IPS-20b (cell line): ENCODE data around the gene NEK10.

Experiments used
- H3K27ac ChIP-seq: one replicate; pipeline ENCODE4 v1.5.1; 2013; ENCODE audit warnings: low read length
- H3K27me3 ChIP-seq: 2 replicates; pipeline ENCODE4 v1.6.1; 2013; ENCODE audit warnings: mild to moderate bottlenecking, low read length, inconsistent platforms; ENCODE audit not compliant: insufficient read depth
- H3K36me3 ChIP-seq: 2 replicates; pipeline ENCODE4 v1.6.1; 2013; ENCODE audit warnings: low read depth, mild to moderate bottlenecking, inconsistent platforms, low read length, moderate library complexity; ENCODE audit not compliant: insufficient read depth
- H3K4me1 ChIP-seq: 2 replicates; pipeline ENCODE4 v1.6.1; 2013; ENCODE audit warnings: mild to moderate bottlenecking, control low read depth, inconsistent platforms, low read length, moderate library complexity; ENCODE audit not compliant: insufficient read depth
- H3K4me3 ChIP-seq: 2 replicates; pipeline ENCODE4 v1.5.1; 2013; ENCODE audit warnings: mild to moderate bottlenecking, low read length, inconsistent platforms
- H3K9ac ChIP-seq: 2 replicates; pipeline ENCODE4 v1.6.1; 2013; ENCODE audit warnings: low read depth, mild to moderate bottlenecking, inconsistent platforms, low read length, moderate library complexity
- H3K9me3 ChIP-seq: 2 replicates; pipeline ENCODE4 v1.6.1; 2013; ENCODE audit warnings: mild to moderate bottlenecking, low read depth, low read length, inconsistent platforms; ENCODE audit not compliant: insufficient read depth

The NEK10 gene

DNA sequence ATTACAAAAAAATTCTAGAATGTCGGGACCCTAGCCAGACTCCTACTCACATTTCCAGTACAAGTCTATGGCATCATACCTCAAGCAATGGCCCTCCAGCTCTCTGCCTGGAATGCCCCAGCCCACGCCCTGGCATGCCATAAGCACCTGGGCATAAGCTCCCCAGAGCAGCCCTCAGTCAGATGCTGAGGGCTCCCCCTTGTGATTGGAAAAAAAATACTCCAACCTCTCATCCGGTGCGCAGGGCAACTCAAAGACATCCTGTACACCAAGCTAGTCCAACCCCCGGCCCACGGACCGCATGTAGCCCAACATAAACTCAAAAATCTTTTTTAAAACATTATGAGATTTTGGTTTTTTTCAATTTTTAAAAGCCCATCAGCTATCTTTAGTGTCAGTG lies 115.4 kb downstream of the NEK10 start:
- Histone ChIP-seq H3K27ac (no peak overlapping the region), H3K4me1 (no peaks in the 10 kb centered on the region), H3K9ac (no peak overlapping the region), H3K36me3 (no peaks in the 10 kb centered on the region), H3K9me3 (no peaks in the 10 kb centered on the region), H3K27me3 (no peaks in the 10 kb centered on the region), H3K4me3 (no peak overlapping the region)

DNA sequence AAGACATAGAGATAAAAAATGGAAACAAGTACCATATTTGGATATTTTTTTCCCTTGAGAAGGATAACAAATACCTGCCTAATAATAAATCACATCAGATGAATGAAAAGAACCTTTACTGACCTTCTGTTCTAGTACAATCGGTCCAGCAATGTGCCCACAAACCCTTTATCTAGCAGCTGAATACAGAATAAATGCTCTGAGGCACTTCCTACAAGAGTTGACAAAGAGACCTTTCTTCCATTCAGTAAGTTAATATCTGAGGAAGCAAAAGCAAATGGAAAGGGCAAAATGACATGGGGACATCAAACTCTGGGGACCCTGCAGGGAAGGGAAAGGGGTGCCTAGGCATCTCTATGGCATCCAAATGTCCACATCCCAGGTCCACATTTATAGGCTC lies 115.8 kb downstream of the NEK10 start:
- no peak overlapping the region for H3K27ac ChIP-seq
- no peak overlapping the region for H3K9ac ChIP-seq
- H3K36me3 ChIP-seq: no peaks in the 10 kb centered on the region
- H3K4me1 ChIP-seq: no peaks in the 10 kb centered on the region
- no peak overlapping the region for H3K4me3 ChIP-seq
- no peaks in the 10 kb centered on the region for H3K9me3 ChIP-seq
- no peaks in the 10 kb centered on the region for H3K27me3 ChIP-seq

- Histone ChIP-seq H3K27ac (no peak overlapping the region), H3K9me3 (no peaks in the 10 kb centered on the region), H3K4me1 (no peaks in the 10 kb centered on the region), H3K4me3 (no peak overlapping the region), H3K36me3 (no peaks in the 10 kb centered on the region), H3K27me3 (no peaks in the 10 kb centered on the region), H3K9ac (no peak overlapping the region)
Observed at GRCh38 chr3:27252646-27253045, 116.5 kb downstream of the NEK10 start.

DNA sequence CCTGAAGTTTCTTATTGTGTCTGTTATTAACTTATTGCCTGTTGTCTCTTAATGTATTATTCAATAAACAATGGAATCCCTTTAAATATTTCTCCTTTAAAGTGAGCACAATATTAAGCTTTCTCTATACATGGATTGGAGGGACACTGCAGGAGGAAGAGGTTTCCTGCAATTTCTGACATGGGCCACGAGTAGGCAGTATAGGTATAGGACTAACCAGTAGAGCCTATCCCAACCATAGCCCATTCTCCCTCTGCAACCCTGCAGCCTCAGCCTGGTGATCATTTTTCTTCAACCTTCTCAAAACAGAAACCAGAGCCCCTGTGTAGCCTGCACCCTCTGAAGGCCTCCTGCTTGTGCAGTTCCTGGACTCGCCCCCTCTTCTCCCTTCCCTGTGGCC lies 124.8 kb downstream of the NEK10 start:
- Histone ChIP-seq H3K36me3 (no peaks in the 10 kb centered on the region), H3K9me3 (no peaks in the 10 kb centered on the region), H3K27me3 (no peaks in the 10 kb centered on the region), H3K4me3 (no peak overlapping the region), H3K4me1 (no peaks in the 10 kb centered on the region), H3K9ac (no peak overlapping the region), H3K27ac (no peak overlapping the region)

- no peak overlapping the region for H3K4me3 ChIP-seq
- H3K4me1 ChIP-seq: no peaks in the 10 kb centered on the region
- no peak overlapping the region for H3K27ac ChIP-seq
- H3K36me3 ChIP-seq: no peaks in the 10 kb centered on the region
- H3K9ac ChIP-seq: no peak overlapping the region
- H3K27me3 ChIP-seq: no peaks in the 10 kb centered on the region
- peaks cover 29% of the 10 kb centered on the region for H3K9me3 ChIP-seq
Observed at GRCh38 chr3:27239951-27240350, 129.2 kb downstream of the NEK10 start.

GRCh38 chr3:27228805-27229204 lies 140.4 kb downstream of the NEK10 start:
- Histone ChIP-seq H3K36me3 (no peaks in the 10 kb centered on the region), H3K27ac (no peak overlapping the region), H3K27me3 (no peaks in the 10 kb centered on the region), H3K9ac (no peak overlapping the region), H3K4me3 (no peak overlapping the region), H3K4me1 (no peaks in the 10 kb centered on the region), H3K9me3 (peaks cover 6% of the 10 kb centered on the region; the same call in 1 of the 2 replicates)

DNA sequence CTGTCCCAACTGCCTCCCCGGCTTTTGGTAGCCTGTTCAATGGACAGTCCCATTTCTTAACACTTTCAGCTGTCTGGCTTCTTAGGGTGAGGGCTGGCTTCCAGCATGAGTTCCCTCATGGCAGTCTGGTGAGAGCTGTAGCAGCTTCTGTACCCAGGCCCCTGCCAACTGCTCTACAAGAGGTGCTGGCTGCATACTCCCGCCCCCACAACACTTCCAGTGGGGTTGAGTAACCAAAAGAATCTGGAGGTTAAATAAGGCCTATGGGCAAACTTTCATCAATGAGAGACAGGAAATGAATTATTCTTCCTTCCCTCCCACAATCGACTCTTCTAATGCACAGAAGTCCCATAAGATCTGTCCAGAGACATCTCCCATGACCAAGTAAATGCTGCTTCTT lies 145.0 kb downstream of the NEK10 start:
- Histone ChIP-seq H3K36me3 (no peaks in the 10 kb centered on the region), H3K27me3 (no peaks in the 10 kb centered on the region), H3K9ac (no peak overlapping the region), H3K4me3 (no peak overlapping the region), H3K4me1 (no peaks in the 10 kb centered on the region), H3K9me3 (no peaks in the 10 kb centered on the region), H3K27ac (no peak overlapping the region)

GRCh38 chr3:27221264-27221932 lies 147.8 kb downstream of the NEK10 start:
- Histone ChIP-seq H3K4me1 (no peaks in the 10 kb centered on the region), H3K27me3 (no peaks in the 10 kb centered on the region), H3K9me3 (no peaks in the 10 kb centered on the region), H3K27ac (no peak overlapping the region), H3K9ac (no peak overlapping the region), H3K4me3 (no peak overlapping the region), H3K36me3 (no peaks in the 10 kb centered on the region)

DNA sequence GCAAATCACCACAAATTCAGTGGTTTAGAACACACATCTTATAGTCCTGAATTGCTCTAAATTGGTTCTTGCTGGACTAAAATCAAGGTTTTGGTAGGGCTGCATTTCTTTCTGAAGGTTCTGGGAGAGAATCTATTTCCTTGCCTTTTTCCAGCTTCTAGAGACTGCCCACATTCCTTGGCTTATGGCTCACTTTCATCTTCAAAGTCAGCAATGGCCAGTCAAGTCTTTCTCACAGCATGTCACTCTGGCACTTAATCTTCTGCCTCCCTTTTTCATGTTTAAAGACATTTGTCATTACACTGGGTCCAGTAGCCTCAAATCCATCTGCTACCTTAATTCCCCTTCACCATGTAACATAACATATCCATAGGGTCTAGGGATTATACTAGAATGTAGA lies 149.0 kb downstream of the NEK10 start:
- Histone ChIP-seq H3K36me3 (no peaks in the 10 kb centered on the region), H3K9ac (no peak overlapping the region), H3K27ac (no peak overlapping the region), H3K9me3 (no peaks in the 10 kb centered on the region), H3K4me1 (no peaks in the 10 kb centered on the region), H3K27me3 (no peaks in the 10 kb centered on the region), H3K4me3 (no peak overlapping the region)

DNA sequence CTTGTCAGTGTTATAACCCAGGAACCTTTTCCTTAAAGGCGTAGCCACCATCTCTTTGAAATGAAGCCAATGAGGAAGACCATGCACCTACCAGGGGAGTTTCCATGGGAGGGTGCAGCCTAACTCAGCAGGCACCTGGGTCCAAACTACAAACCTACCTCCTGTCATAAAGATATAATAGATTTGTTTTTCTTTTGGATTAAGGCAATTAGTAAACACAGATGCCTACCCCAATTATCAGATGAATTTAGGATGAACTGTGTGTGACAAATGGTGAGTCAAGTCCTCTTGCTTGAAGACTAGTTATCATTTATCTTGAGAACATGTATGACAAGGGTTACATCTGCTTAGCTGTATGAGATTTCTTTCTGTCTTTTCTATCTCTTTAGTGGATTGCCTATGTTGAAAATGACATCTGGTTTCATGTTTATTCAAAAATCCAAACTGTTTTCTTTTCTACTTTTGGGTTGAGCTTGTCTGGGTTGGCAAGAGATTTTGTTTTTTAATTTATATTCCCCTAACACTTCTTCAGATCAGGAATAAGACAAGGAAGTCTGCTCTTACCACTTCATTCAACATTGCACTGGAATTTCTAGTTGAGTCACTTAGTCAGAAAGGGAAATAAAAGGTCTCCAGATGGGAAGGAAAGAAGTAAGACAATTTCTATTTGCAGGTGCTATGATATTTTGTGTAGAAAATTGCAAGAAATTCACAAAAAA lies 149.9 kb downstream of the NEK10 start:
- H3K27me3 ChIP-seq: no peaks in the 10 kb centered on the region
- no peaks in the 10 kb centered on the region for H3K4me1 ChIP-seq
- no peaks in the 10 kb centered on the region for H3K9me3 ChIP-seq
- H3K27ac ChIP-seq: no peak overlapping the region
- no peaks in the 10 kb centered on the region for H3K36me3 ChIP-seq
- no peak overlapping the region for H3K4me3 ChIP-seq
- H3K9ac ChIP-seq: no peak overlapping the region

DNA sequence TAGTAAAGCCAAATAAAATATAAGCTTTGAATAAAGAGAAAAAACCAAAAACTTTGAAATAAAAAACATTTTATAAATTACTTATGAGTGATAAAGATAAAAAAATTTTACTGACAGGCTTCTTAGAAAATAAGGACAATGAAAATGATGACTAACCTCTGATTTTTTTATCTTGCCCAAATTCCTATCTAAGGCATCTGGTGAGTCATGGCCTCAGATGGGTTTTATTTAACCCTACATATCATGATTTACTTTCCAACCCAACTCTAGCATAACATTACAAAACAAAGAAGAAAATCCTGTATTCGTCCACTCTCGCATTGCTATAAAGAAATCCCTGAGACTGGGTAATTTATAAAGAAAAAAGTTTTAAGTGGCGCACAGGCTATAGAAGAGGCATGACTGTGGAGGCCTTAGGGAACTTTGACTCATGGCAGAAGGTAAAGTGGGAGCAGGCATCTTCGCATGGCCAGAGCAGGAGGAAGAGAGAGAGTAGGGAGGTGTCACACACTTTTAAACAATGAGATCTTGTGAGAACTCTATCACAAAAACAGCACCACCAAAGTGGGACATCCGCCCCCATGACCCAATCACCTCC lies 152.1 kb downstream of the NEK10 start:
- H3K9me3 ChIP-seq: no peaks in the 10 kb centered on the region
- no peak overlapping the region for H3K4me3 ChIP-seq
- no peak overlapping the region for H3K9ac ChIP-seq
- no peak overlapping the region for H3K27ac ChIP-seq
- H3K4me1 ChIP-seq: peaks cover 18% of the 10 kb centered on the region
- H3K36me3 ChIP-seq: no peaks in the 10 kb centered on the region
- H3K27me3 ChIP-seq: no peaks in the 10 kb centered on the region

GRCh38 chr3:27216295-27216855 lies 152.8 kb downstream of the NEK10 start:
- Histone ChIP-seq H3K4me3 (no peak overlapping the region), H3K4me1 (peaks cover 18% of the 10 kb centered on the region), H3K9me3 (no peaks in the 10 kb centered on the region), H3K9ac (no peak overlapping the region), H3K36me3 (no peaks in the 10 kb centered on the region), H3K27ac (no peak overlapping the region), H3K27me3 (no peaks in the 10 kb centered on the region)
